ENCODE results near the gene CHD5. TPM values are rescaled to one million over a fixed set of nuclear protein-coding genes. Genes with fewer than 3 reads are reported as not detected.

Gene CHD5
- total RNA-seq, 1 experiment from 2014 or later: 6.1 TPM

- ChIA-PET RAD21 (ENCODE audit: low non-redundant PET in 1 of 2, low total read pairs in 2 of 2, uncharacterized antibody in 2 of 2, unreplicated experiment in 2 of 2) (no interaction called here), POLR2A (no interaction called here), CTCF (no interaction called here)
- no peak overlapping the region for H3K9ac ChIP-seq (ENCODE audit: low read length)
- no peaks in the 10 kb centered on the region for H4K20me1 ChIP-seq (ENCODE audit: insufficient read depth)
- no peaks in the 10 kb centered on the region for H3K9me3 ChIP-seq (ENCODE audit: control insufficient read depth in 1 of 2, insufficient read depth in 1 of 2, low read depth in 1 of 2, low read length in 2 of 2)
- intact Hi-C loops (cut with micrococcal nuclease): no loop called here
- no peak overlapping the region for H3K4me3 ChIP-seq (replicated peaks in 1 of 2; ENCODE audit: low read depth in 1 of 2, low read length in 2 of 2)
- H3K4me2 ChIP-seq (ENCODE audit: low read length): no peak overlapping the region
- no peak overlapping the region for H2AFZ ChIP-seq (ENCODE audit: low read depth, low read length, poor library complexity, severe bottlenecking)
- no TSS peak for BruUV-seq (replicated peaks)
- H3K9me2 ChIP-seq (ENCODE audit: insufficient read depth): no peaks in the 10 kb centered on the region
- H3K27ac ChIP-seq (ENCODE audit: low read depth, low read length): no peak overlapping the region
- no peaks in the 10 kb centered on the region for H3K79me2 ChIP-seq (ENCODE audit: insufficient read depth, low read length)
- DNase-seq (ENCODE audit: low read depth, low spot score): no peak
- ATAC-seq: no peak
- H3K36me3 ChIP-seq (ENCODE audit: control insufficient read depth in 1 of 2, insufficient read depth in 2 of 2, low read length in 2 of 2): no peaks in the 10 kb centered on the region
- H3K4me1 ChIP-seq (ENCODE audit: control insufficient read depth in 1 of 2, insufficient read depth in 2 of 2, low read length in 2 of 2): no peaks in the 10 kb centered on the region
- H3K27me3 ChIP-seq (ENCODE audit: insufficient read depth, low read length): no peaks in the 10 kb centered on the region
- TF ChIP-seq ZFX (IDR thresholded peaks at IDR 0.05): no peak
- TF ChIP-seq EZH2 (IDR thresholded peaks at IDR 0.05): no peak
- no peak for TF ChIP-seq JUND (IDR thresholded peaks at IDR 0.05)
- no peak for TF ChIP-seq ATF3 (IDR thresholded peaks at IDR 0.05)
- no peak for TF ChIP-seq FOSL1 (IDR thresholded peaks at IDR 0.05; ENCODE audit: low read depth)
- no peak for TF ChIP-seq ZNF274 (IDR thresholded peaks at IDR 0.05; ENCODE audit: low read depth, low read length)
- TF ChIP-seq REST (IDR thresholded peaks at IDR 0.05; ENCODE audit: low read depth): no peak
- no peak for TF ChIP-seq POLR2A (IDR thresholded peaks at IDR 0.05; ENCODE audit: borderline replicate concordance, extremely low read depth, insufficient read depth, insufficient read length)
- no peak for TF ChIP-seq EGR1 (IDR thresholded peaks at IDR 0.05; ENCODE audit: low read depth)
- no peak for TF ChIP-seq MAX (IDR thresholded peaks at IDR 0.05)
Measured at GRCh38 chr1:6093071-6093470, 87.0 kb downstream of the CHD5 start.
